ENCODE data around the gene RALGAPA2.

Gene RALGAPA2

DNA sequence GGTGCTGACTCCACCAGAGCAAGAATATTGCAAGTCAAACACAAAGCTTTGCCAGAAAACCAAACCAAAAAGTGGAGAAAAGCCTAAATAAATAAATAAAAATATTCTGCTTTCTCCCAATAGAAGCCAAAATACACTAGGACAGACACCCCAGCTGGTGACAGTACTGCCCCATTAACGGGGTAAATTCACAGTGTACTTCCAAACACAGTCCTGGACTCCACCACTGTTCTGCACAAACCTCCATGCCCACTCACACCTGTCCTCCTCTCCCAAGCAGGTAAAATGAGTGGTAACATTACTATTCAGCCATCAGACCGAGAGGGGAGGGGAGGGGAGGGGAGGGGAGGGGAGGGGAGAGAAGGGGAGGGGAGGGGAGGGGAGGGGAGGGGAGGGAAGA lies 70.7 kb downstream of the RALGAPA2 start:
- Histone ChIP-seq H3K4me3 (ENCODE audit: insufficient read depth, low read length, poor library complexity, severe bottlenecking) (no peak overlapping the region), H3K9ac (ENCODE audit: low read length) (no peak overlapping the region), H3K36me3 (ENCODE audit: low read length) (no peaks in the 10 kb centered on the region), H3K4me2 (ENCODE audit: low read depth, low read length, poor library complexity, severe bottlenecking) (no peak overlapping the region), H3K9me3 (ENCODE audit: insufficient read depth, low read length) (no peaks in the 10 kb centered on the region), H2AFZ (ENCODE audit: low read depth, low read length, severe bottlenecking) (no peak overlapping the region), H3F3A (ENCODE audit: insufficient read depth) (no peaks in the 10 kb centered on the region), H3K27ac (ENCODE audit: low read depth, low read length) (no peak overlapping the region), H3K9me2 (replicated peaks; ENCODE audit: insufficient read depth, low read length) (no peaks in the 10 kb centered on the region), H4K20me1 (ENCODE audit: low read depth, low read length) (no peaks in the 10 kb centered on the region), H3K79me2 (ENCODE audit: insufficient read depth, low read length) (no peaks in the 10 kb centered on the region), H3K27me3 (ENCODE audit: low read length) (no peaks in the 10 kb centered on the region)
- TF ChIP-seq, protein P1, sequence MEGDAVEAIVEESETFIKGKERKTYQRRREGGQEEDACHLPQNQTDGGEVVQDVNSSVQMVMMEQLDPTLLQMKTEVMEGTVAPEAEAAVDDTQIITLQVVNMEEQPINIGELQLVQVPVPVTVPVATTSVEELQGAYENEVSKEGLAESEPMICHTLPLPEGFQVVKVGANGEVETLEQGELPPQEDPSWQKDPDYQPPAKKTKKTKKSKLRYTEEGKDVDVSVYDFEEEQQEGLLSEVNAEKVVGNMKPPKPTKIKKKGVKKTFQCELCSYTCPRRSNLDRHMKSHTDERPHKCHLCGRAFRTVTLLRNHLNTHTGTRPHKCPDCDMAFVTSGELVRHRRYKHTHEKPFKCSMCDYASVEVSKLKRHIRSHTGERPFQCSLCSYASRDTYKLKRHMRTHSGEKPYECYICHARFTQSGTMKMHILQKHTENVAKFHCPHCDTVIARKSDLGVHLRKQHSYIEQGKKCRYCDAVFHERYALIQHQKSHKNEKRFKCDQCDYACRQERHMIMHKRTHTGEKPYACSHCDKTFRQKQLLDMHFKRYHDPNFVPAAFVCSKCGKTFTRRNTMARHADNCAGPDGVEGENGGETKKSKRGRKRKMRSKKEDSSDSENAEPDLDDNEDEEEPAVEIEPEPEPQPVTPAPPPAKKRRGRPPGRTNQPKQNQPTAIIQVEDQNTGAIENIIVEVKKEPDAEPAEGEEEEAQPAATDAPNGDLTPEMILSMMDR (IDR thresholded peaks at IDR 0.05; ENCODE audit: insufficient read depth, low read length, poor library complexity, severe bottlenecking): no peak
- TF ChIP-seq EZH2phosphoT487 (conservative IDR thresholded peaks at IDR 0.05; ENCODE audit: low read length): no peak

DNA sequence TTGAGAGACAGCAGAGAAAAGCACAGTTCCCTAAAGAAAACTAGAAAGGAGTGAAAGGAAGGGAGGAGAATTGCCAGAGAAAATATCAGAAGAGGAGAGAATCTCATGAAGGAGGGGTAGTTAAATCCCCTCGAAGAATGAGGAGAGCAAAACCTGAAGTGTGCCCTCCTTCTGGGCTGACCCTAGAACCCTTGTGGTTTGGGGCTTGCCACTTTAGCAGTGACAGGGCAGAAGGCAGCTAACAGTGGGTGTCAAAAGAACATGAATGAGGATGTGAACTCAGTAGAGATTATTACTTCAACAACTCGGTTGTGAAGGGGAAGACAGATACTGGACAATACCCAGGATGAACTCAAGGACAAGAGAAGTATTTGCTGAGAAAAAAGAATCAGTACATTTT lies 73.6 kb downstream of the RALGAPA2 start:
- Histone ChIP-seq H3K9me2 (replicated peaks; ENCODE audit: insufficient read depth, low read length) (no peaks in the 10 kb centered on the region), H4K20me1 (ENCODE audit: low read depth, low read length) (no peaks in the 10 kb centered on the region), H2AFZ (ENCODE audit: low read depth, low read length, severe bottlenecking) (no peak overlapping the region), H3K27me3 (ENCODE audit: low read length) (no peaks in the 10 kb centered on the region), H3K9ac (ENCODE audit: low read length) (no peak overlapping the region), H3F3A (ENCODE audit: insufficient read depth) (no peaks in the 10 kb centered on the region), H3K4me2 (ENCODE audit: low read depth, low read length, poor library complexity, severe bottlenecking) (no peak overlapping the region), H3K27ac (ENCODE audit: low read depth, low read length) (no peak overlapping the region), H3K9me3 (ENCODE audit: insufficient read depth, low read length) (no peaks in the 10 kb centered on the region), H3K36me3 (ENCODE audit: low read length) (no peaks in the 10 kb centered on the region), H3K79me2 (ENCODE audit: insufficient read depth, low read length) (no peaks in the 10 kb centered on the region), H3K4me3 (ENCODE audit: insufficient read depth, low read length, poor library complexity, severe bottlenecking) (no peak overlapping the region)
- TF ChIP-seq, protein P1 (IDR thresholded peaks at IDR 0.05; ENCODE audit: insufficient read depth, low read length, poor library complexity, severe bottlenecking): no peak
- TF ChIP-seq EZH2phosphoT487 (conservative IDR thresholded peaks at IDR 0.05; ENCODE audit: low read length): no peak

DNA sequence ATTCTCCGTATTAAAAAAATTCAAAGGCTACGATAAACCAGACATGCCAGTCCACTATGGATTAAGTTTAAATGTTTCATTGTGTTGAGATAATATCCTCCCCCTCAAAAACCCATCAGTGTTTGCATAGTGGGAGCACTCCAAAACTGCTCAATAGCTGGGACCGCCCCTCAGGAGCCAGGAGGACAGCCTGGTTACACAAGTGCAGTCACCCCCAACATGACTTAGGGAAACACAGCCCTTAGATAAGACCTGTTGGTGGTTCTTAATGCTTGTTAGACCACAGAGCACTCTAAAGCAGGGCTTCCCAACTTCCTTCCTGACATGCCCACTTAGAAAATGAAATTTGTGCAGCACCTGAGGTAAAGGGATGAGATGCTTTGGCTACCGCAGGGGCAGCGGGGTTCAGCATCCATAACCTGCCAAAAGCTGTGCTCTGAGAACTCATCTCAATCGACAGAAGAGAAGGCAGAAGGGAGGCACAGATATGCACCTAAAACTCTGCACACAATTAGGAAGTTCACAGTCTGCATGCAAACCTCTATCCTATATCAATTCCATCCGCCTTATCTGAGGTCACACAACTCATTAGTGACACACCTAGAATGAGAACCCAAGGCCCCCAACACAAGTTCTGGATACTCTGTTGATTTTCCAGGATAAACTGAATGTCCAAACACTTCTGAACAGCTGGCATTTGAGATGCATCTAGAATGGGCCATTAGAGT lies 74.3 kb downstream of the RALGAPA2 start:
- Histone ChIP-seq H2AFZ (ENCODE audit: low read depth, low read length, severe bottlenecking) (no peak overlapping the region), H3K27me3 (ENCODE audit: low read length) (no peaks in the 10 kb centered on the region)

More for the DNA sequence above, 74.3 kb downstream of the RALGAPA2 start:
- Histone ChIP-seq H3K4me3 (ENCODE audit: insufficient read depth, low read length, poor library complexity, severe bottlenecking) (no peak overlapping the region), H3K9me2 (replicated peaks; ENCODE audit: insufficient read depth, low read length) (no peaks in the 10 kb centered on the region), H3K9ac (ENCODE audit: low read length) (no peak overlapping the region), H3K79me2 (ENCODE audit: insufficient read depth, low read length) (no peaks in the 10 kb centered on the region), H4K20me1 (ENCODE audit: low read depth, low read length) (no peaks in the 10 kb centered on the region), H3K36me3 (ENCODE audit: low read length) (no peaks in the 10 kb centered on the region), H3F3A (ENCODE audit: insufficient read depth) (no peaks in the 10 kb centered on the region), H3K4me2 (ENCODE audit: low read depth, low read length, poor library complexity, severe bottlenecking) (no peak overlapping the region), H3K9me3 (ENCODE audit: insufficient read depth, low read length) (no peaks in the 10 kb centered on the region), H3K27ac (ENCODE audit: low read depth, low read length) (no peak overlapping the region)
- TF ChIP-seq, protein P1 (IDR thresholded peaks at IDR 0.05; ENCODE audit: insufficient read depth, low read length, poor library complexity, severe bottlenecking): no peak
- no peak for TF ChIP-seq EZH2phosphoT487 (conservative IDR thresholded peaks at IDR 0.05; ENCODE audit: low read length)
